CD4-positive, alpha-beta T cell treated with Interleukin-15 for 4 hours (primary cell): ENCODE measurements around the gene MCHR2.
A peak's percentile ranks its signal among the peaks of the same experiment; 100 is the strongest.

Source experiments
- DNase-seq: peaks from one replicate; pipeline ENCODE4 v3.0.0-alpha.2; 2020; ENCODE audit warnings: low spot score

Gene MCHR2

DNA sequence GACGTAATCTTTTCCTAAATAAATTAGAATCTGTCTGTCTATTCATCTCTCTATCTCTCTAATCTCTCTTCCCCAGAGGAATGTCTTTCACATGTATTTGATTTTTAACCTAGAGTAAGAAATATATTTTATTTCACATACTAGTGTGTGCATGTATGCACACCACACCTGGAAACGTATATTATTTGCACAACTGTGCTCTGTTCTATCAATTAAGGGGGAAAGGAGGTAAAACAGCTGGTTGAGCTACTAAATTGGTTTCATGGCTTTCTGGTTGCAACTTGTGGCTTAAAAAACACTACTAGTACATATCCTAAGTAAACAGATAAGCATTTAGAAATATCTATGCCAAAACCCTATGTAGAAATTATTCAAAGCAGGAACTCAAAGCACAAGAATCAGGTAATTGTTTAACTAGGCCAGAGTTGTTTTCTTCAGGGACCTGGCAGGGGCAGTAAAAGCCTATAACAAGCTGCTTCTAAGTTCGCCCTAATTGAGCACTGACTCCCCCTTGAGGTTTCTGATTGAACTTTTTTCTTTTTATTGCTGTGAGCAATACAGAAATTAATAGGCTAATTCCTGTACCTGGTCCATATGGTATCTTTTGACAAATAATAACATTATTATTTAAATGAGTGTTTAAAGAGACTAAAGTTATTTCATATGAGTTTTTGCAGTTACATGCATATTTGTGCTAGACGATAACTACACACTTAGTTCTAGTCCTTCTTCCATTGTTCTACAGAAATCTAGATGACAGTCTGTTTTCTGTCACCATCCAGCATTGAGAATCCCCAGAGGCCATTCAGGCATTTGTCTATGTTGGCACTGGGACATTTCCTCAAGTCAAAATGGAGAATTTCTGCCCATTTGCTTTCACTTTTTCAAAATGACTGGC lies 88.6 kb downstream of the MCHR2 start:
- peak; percentile 6 for DNase-seq

DNA sequence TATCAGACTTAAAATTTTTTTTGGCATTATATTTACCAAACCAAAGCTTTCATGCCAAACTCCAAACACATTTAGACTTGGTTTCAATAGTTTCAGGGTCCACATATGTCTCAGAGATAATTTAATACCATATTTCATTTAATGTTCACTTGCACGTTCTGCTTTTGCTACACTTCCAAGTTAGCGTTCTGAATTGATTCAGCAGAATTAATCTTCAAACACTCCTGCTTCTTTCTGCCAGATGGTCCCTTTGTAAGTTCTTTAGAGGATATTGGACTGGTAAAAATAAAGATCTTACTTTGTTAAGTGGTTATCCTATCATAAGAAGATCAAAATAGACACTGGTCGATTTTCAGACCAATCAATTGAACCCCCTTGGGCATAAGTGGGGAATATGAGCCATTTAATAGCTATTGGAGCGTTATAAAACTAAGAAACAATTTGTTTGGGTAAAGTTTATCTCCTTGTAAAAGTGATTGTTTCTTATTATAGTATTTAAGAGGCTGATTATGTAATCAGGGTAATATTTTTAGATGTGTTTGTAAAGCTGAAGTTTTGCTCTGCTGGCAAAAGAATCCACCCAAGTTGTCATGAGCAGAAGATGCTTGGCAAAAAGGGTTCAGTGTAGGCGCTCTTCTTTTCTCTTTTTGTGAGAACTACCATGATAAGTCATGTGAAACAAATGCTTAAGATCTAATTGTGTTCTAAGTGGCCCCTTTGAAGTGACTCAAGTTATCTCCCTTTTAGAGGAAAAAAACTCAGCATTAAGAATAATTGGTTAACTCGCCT lies 92.2 kb downstream of the MCHR2 start:
- no peak for DNase-seq

DNA sequence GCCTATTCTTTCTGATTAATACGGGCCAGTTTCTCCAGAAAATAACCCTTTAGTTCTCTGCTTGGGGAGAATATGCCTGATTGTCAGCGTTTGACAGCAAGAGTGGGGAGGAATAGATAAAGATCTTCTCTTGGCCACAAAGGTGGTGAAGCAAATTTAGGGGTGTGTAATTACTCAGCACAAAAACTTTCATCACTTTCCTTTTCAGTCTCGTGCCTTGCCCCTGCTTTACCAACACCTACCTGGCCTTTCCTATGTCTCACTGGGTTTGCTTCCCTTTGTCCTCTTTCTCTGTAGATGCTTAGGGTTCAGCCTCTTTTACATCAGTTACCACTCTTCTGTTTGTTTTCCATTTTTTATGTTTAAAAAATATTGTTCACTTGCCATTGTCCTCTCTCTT lies 99.2 kb downstream of the MCHR2 start:
- DNase-seq: no peak

DNA sequence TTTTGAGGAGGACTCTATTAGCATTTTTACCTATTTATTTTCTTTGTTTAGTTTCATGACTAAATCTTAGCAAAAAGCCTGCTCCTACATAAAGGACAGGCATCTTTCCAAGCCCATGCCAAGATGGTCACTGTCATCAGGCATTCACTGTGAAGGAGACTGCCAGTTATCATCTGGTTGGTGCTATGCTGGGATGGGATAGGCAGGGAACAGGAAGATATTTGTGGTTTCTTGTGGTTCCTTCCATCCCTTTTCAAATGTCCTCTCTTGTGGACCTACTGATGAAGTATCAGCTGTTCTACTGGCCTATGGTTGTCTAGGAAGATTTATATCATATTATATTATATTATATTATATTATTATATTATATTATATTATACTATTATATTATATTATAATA lies 107.0 kb downstream of the MCHR2 start:
- no peak for DNase-seq

DNA sequence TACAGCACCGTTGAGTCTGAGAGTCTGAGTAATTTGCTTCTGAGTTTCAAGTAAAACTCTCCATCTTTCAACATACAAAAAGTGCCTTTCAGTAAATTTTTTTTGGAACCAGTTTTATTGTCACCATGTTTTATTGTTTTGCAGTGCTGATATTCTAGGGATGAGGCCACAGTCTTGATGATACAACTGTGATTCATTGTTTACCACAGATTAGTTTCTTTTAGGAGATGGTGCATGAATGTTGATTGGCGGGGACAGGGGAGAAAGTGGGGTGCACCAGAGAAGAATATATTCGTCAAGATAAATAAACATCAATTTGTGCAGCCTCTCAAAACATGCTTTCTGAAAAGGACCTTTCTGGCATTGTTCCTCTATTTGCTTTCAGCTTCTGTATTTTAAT lies 109.0 kb downstream of the MCHR2 start:
- DNase-seq: no peak

DNA sequence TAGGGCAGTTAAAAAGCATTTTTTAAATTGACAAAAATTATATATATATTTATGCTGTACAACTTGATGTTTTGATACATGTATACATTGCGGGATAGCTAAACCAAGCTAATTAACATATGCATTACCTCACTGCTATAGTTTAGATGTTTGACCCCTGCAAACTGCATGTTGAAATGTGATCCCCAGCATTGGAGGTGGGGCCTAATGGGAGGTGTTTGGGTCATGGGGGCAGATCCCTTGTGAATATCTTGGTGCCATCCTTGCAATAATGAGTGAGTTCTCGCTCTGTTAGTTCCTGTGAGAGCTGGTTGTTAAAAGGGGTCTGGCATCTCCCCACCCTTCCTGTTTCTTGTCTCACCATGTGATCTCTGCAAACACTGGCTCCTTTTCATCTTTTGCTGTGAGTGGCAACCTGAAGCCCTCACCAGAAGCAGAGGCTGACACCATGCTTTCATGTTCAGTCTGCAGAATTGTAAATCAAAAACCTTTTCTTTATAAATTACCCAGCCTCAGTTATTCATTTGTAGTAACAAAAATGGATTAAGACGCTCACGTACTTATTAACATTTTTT lies 111.8 kb downstream of the MCHR2 start:
- no peak for DNase-seq

DNA sequence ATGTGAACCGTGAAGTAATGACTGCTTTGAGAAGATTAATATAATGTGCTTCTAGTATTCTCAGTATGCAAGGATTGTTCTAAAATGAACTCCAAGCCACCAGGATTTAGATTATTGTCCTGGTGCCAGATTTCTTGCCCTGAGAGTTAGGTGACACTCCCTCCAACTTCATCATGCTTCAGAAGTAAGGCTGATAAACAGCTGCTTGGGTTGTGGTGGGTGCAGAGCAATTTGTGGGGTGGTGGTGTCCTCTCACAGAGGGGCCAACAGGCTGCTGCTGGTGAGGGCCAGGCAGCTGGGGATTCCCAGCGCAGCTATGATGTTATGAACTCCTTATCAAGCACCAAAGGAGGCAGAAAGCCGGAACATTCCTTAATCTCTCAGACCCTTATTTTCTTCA lies 114.6 kb downstream of the MCHR2 start:
- DNase-seq: no peak

DNA sequence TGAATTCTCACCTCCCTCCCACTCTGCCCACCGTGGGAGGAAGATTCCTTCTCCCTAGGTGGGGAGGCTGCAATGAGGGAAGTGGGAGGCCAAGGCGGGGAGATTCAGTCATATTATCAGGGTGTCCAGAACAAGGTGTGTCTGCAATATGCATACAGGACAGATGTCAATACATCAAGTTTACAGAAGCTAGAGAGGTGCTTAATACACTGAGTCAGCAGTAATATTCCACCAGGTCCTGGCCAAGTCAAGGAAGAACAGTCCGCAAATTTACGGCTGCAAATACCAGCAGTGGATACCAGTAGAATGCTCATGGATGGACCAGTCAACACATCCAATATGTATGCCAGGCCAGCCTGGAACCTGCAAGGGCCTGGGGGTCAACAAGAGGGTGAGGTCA lies 119.0 kb downstream of the MCHR2 start:
- DNase-seq: no peak

DNA sequence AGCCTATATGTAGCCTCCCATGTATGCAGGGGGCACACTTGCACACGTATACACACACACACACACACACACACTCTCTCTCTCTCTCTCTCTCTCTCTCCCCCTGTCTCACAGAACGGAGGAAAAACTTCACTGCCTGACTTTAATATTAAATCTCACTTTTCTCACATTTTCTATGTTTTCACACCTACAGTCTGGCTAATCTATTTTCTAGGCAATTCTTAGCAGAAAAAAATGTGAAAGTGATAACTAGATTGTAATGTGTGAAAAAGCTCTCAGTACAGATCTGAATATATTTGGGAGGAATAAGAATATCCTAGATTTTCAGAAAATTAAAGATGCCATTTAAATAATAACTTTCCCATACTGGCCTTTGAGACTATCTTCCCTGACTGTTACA lies 120.9 kb downstream of the MCHR2 start:
- no peak for DNase-seq

DNA sequence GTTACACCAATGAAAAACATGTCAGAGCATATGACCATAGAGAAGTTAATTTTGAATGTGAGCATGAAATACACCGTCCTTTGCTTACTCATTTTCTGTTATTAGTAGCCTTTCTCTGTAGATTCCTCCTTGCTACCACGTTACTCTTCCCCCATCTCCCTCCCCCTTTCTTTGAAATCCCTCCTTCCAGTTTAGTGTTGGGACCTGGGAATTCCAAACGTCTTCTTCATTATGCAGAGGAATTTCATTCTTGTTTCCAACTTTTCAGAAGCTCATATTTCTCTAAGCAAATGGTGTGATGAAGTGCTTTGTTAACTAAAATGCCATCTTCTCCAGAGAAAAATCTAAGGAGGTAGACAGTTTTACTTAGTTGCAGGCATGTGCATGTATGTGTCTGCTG lies 122.4 kb downstream of the MCHR2 start:
- DNase-seq: no peak
